OCI-LY7 (cell line): ENCODE measurements around the gene OR13D1. TPM values are rescaled to one million over a fixed set of nuclear protein-coding genes. Genes with fewer than 3 reads are reported as not detected.

Experiments
- BruUV-seq: library from RNA; stranded (reverse); fragments of 400-500 nt; replicated peaks from 2 replicates; lab custom pipeline; 2021; lab: Mats Ljungman, UMichigan
- CTCF ChIA-PET: fragments of 300-600 bp; sonication (Branson Sonifier 250); formaldehyde crosslinking; loops from one replicate; lab custom pipeline; 2022; ENCODE audit warnings: antibody characterized with exemption; ENCODE audit not compliant: unreplicated experiment; lab: Charles Lee
- POLR2A ChIA-PET: fragments of 300-600 bp; sonication (Branson Sonifier 250); formaldehyde crosslinking; loops from one replicate; lab custom pipeline; 2022; ENCODE audit warnings: antibody characterized with exemption; lab: Charles Lee
- DNase-seq: peaks from one replicate; pipeline ENCODE4 v3.0.0-alpha.2; 2015; ENCODE audit warnings: low spot score
- H2AFZ ChIP-seq: fragments of 200-600 bp; sonication (generic), shearing (Covaris generic); 2 replicates; pipeline ENCODE4 v1.6.1; 2014; ENCODE audit warnings: mild to moderate bottlenecking, antibody characterized with exemption, low read length, moderate library complexity
- H3K27ac ChIP-seq: fragments of 200-600 bp; sonication (generic); 2 replicates; pipeline ENCODE4 v1.5.1; 2014; ENCODE audit warnings: mixed run types, low read depth, mild to moderate bottlenecking, moderate library complexity, low read length, inconsistent platforms; ENCODE audit not compliant: poor library complexity, severe bottlenecking
- H3K36me3 ChIP-seq: fragments of 200-600 bp; sonication (generic); 2 replicates; pipeline ENCODE4 v1.6.1; 2014; ENCODE audit warnings: mild to moderate bottlenecking, antibody characterized with exemption, low read length, moderate library complexity, mixed read lengths; ENCODE audit not compliant: insufficient read depth
- H3K4me1 ChIP-seq: fragments of 200-600 bp; sonication (generic); 2 replicates; pipeline ENCODE4 v1.5.1; 2014; ENCODE audit warnings: mild to moderate bottlenecking, low read length; ENCODE audit not compliant: insufficient read depth, poor library complexity, severe bottlenecking
- H3K4me2 ChIP-seq: fragments of 200-600 bp; sonication (generic); 2 replicates; pipeline ENCODE4 v1.6.1; 2014; ENCODE audit warnings: mild to moderate bottlenecking, low read length
- H3K4me3 ChIP-seq: fragments of 200-600 bp; sonication (generic); 2 replicates; pipeline ENCODE4 v1.5.1; 2014; ENCODE audit warnings: mild to moderate bottlenecking, low read depth, low read length; ENCODE audit not compliant: poor library complexity, severe bottlenecking
- H3K79me2 ChIP-seq: fragments of 200-600 bp; sonication (generic); 2 replicates; pipeline ENCODE4 v1.6.1; 2016; ENCODE audit warnings: low read depth, mild to moderate bottlenecking, low read length, moderate library complexity, mixed read lengths; ENCODE audit not compliant: insufficient read depth
- H3K9me2 ChIP-seq: fragments of 200-600 bp; sonication (generic); 2 replicates; pipeline ENCODE4 v1.6.1; 2016; ENCODE audit warnings: mild to moderate bottlenecking, low read length, mixed read lengths; ENCODE audit not compliant: insufficient read depth
- H3K9me3 ChIP-seq: fragments of 200-600 bp; sonication (generic); 2 replicates; pipeline ENCODE4 v1.6.1; 2014; ENCODE audit warnings: mild to moderate bottlenecking, mixed run types, low read length, mixed read lengths
- H4K20me1 ChIP-seq: fragments of 200-600 bp; sonication (generic); 2 replicates; pipeline ENCODE4 v1.6.1; 2014; ENCODE audit warnings: mild to moderate bottlenecking, antibody characterized with exemption, low read length, moderate library complexity, mixed read lengths; ENCODE audit not compliant: insufficient read depth
- EZH2phosphoT487 ChIP-seq: fragments of 200-600 bp; sonication (generic); IDR thresholded peaks from 2 replicates; pipeline ENCODE4 v1.6.1; 2018; ENCODE audit warnings: low read depth, borderline replicate concordance, mild to moderate bottlenecking, mixed run types, antibody characterized with exemption, low read length, moderate library complexity, mixed read lengths
- intact Hi-C: fragments of 100-400 bp; cut with micrococcal nuclease; formaldehyde crosslinking; loops from one replicate; pipeline ENCODE4 v1.10.0; 2022; ENCODE audit not compliant: unreplicated experiment
- total RNA-seq, 2 experiments: library from RNA; depleted of rRNA in 1 of 2; stranded (reverse); fragments of >200 nt in 1 of 2; shearing (Covaris generic) in 1 of 2; gene quantifications; 2 replicates each; pipeline ENCODE4 v1.2.3, GENCODE V29; 2014 to 2022
- TF ChIP-seq, protein P1 (sequence below): fragments of 200-600 bp; sonication (generic); conservative IDR thresholded peaks from 2 replicates; pipeline ENCODE4 v1.5.1; 2014; ENCODE audit warnings: mild to moderate bottlenecking, antibody characterized with exemption, low read length, moderate library complexity, mixed read lengths

Gene OR13D1
- total RNA-seq, 2 experiments from 2014 or later: not detected

- H3K4me1 ChIP-seq: peaks cover 13% of the 10 kb centered on the region
- DNase-seq: no peak
- H3K9me3 ChIP-seq: no peaks in the 10 kb centered on the region
- H3K9me2 ChIP-seq: no peaks in the 10 kb centered on the region
- no peak for TF ChIP-seq EZH2phosphoT487
- TF ChIP-seq, protein P1, sequence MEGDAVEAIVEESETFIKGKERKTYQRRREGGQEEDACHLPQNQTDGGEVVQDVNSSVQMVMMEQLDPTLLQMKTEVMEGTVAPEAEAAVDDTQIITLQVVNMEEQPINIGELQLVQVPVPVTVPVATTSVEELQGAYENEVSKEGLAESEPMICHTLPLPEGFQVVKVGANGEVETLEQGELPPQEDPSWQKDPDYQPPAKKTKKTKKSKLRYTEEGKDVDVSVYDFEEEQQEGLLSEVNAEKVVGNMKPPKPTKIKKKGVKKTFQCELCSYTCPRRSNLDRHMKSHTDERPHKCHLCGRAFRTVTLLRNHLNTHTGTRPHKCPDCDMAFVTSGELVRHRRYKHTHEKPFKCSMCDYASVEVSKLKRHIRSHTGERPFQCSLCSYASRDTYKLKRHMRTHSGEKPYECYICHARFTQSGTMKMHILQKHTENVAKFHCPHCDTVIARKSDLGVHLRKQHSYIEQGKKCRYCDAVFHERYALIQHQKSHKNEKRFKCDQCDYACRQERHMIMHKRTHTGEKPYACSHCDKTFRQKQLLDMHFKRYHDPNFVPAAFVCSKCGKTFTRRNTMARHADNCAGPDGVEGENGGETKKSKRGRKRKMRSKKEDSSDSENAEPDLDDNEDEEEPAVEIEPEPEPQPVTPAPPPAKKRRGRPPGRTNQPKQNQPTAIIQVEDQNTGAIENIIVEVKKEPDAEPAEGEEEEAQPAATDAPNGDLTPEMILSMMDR: no peak
- H4K20me1 ChIP-seq: no peaks in the 10 kb centered on the region
- ChIA-PET POLR2A (no interaction called here), CTCF (no interaction called here)
- peak overlapping the region; percentile 34; the same call in 1 of the 2 replicates for H2AFZ ChIP-seq
- peak overlapping the region; percentile 18 for H3K4me2 ChIP-seq
- intact Hi-C loops: loop anchor here (5.0 to 10.0 kb wide), 4 partner anchors 58 to 1343 kb away; partner anchors contain the start of gene TMEM38B
- H3K36me3 ChIP-seq: no peaks in the 10 kb centered on the region
- H3K79me2 ChIP-seq: no peaks in the 10 kb centered on the region
- no peak overlapping the region for H3K4me3 ChIP-seq
- no TSS peak for BruUV-seq
- no peak overlapping the region for H3K27ac ChIP-seq
Measured at GRCh38 chr9:104740621-104741020, 46.3 kb downstream of the OR13D1 start.

DNA sequence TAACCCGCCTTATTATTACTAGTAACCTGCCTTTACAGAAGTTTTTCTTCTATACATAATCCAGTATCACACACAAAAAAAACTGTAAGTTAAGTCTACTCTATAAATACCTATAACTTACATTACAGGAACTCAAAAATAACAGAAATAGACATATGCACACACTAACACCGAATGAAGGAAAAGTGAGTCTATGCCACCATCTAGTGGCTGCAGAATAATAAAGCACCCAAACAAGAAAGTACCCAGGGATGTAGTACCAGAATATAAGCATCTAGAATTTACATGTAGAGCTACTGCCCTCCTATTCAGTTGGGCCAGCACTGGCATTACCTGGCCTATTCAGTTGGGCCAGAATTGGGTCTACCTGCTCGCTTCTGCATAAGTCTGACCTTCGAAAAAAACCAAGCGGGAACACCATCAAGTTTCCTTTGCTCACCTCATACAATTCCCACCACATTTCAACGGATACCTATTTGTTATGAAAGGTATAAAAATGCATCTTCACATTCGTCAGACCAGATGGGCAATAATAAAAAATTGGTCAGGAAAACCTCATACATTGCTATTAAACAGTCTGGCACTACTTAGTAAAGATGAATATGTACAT is 49.2 kb downstream of the OR13D1 start:
- BruUV-seq: no TSS peak
- no peaks in the 10 kb centered on the region for H3K9me3 ChIP-seq
- H3K4me1 ChIP-seq: peaks cover 26% of the 10 kb centered on the region
- ChIA-PET POLR2A (interaction anchor here (1.7 kb wide), 1 partner anchor 161 kb away, joined by 3 read pairs; no protein-coding TSS in a partner anchor), CTCF (no interaction called here)
- H3K79me2 ChIP-seq: peaks cover 17% of the 10 kb centered on the region; the same call in 1 of the 2 replicates
- DNase-seq: peak; percentile 75
- no peaks in the 10 kb centered on the region for H3K9me2 ChIP-seq
- no peak for TF ChIP-seq EZH2phosphoT487
- TF ChIP-seq, protein P1: peak; percentile 94
- H2AFZ ChIP-seq: no peak overlapping the region
- no peak overlapping the region for H3K27ac ChIP-seq
- H4K20me1 ChIP-seq: no peaks in the 10 kb centered on the region
- H3K36me3 ChIP-seq: no peaks in the 10 kb centered on the region
- intact Hi-C loops: loop anchor here (2.0 to 10.0 kb wide), 6 partner anchors 61 to 1346 kb away; partner anchors contain the start of gene TMEM38B
- H3K4me3 ChIP-seq: no peak overlapping the region
- H3K4me2 ChIP-seq: no peak overlapping the region

Other genes starting within 250 kb of the OR13D1 start
- gene OR13F1, start 190.3 kb upstream of the OR13D1 start, total RNA-seq (2014; rRNA removed; shearing (Covaris generic)): not detected in 2 replicates
- not detected in 2 replicates for gene OR13F1, start 190.3 kb upstream of the OR13D1 start, total RNA-seq (2022)
- gene OR13C4, start 167.3 kb upstream of the OR13D1 start, total RNA-seq (2014; rRNA removed; shearing (Covaris generic)): not detected in 2 replicates
- gene OR13C4, start 167.3 kb upstream of the OR13D1 start, total RNA-seq (2022): not detected in 2 replicates
- gene OR13C3, start 157.7 kb upstream of the OR13D1 start, total RNA-seq (2014; rRNA removed; shearing (Covaris generic)): not detected in 2 replicates
- gene OR13C3, start 157.7 kb upstream of the OR13D1 start, total RNA-seq (2022): not detected in 2 replicates
- not detected in 2 replicates for gene OR13C8, start 125.3 kb upstream of the OR13D1 start, total RNA-seq (2014; rRNA removed; shearing (Covaris generic))
- not detected in 2 replicates for gene OR13C8, start 125.3 kb upstream of the OR13D1 start, total RNA-seq (2022)
- gene OR13C5, start 95.1 kb upstream of the OR13D1 start, total RNA-seq (2014; rRNA removed; shearing (Covaris generic)): not detected in 2 replicates
- not detected in 2 replicates for gene OR13C5, start 95.1 kb upstream of the OR13D1 start, total RNA-seq (2022)
- not detected in 2 replicates for gene OR13C2, start 88.9 kb upstream of the OR13D1 start, total RNA-seq (2014; rRNA removed; shearing (Covaris generic))
- gene OR13C2, start 88.9 kb upstream of the OR13D1 start, total RNA-seq (2022): not detected in 2 replicates
- gene OR13C9, start 76.3 kb upstream of the OR13D1 start, total RNA-seq (2014; rRNA removed; shearing (Covaris generic)): not detected in 2 replicates
- gene OR13C9, start 76.3 kb upstream of the OR13D1 start, total RNA-seq (2022): not detected in 2 replicates
- gene NIPSNAP3A, start 53.2 kb downstream of the OR13D1 start, total RNA-seq (2014; rRNA removed; shearing (Covaris generic)): 20.2 and 25.2 TPM in 2 replicates
- gene NIPSNAP3A, start 53.2 kb downstream of the OR13D1 start, total RNA-seq (2022): 24.3 and 25.2 TPM in 2 replicates
- 0.28 and 0.31 TPM in 2 replicates for gene NIPSNAP3B, start 69.6 kb downstream of the OR13D1 start, total RNA-seq (2014; rRNA removed; shearing (Covaris generic))
- 0.52 and 1.1 TPM in 2 replicates for gene NIPSNAP3B, start 69.6 kb downstream of the OR13D1 start, total RNA-seq (2022)
- gene ABCA1, start 233.6 kb downstream of the OR13D1 start, total RNA-seq (2014; rRNA removed; shearing (Covaris generic)): 8.0 and 10.1 TPM in 2 replicates
- 14.0 and 18.9 TPM in 2 replicates for gene ABCA1, start 233.6 kb downstream of the OR13D1 start, total RNA-seq (2022)